Mesothelial cell of epicardium (in vitro differentiated cells): ENCODE data around the gene ANK3. TPM values are rescaled to one million over a fixed set of nuclear protein-coding genes. Genes with fewer than 3 reads are reported as not detected.

ENCODE experiments used
- DNase-seq, 2 experiments: peaks; one replicate each; pipeline ENCODE4 v3.0.0; 2021; ENCODE audit warnings: low spot score in 2 of 2; ENCODE audit not compliant: unreplicated experiment in 2 of 2
- H3K27ac Mint-ChIP-seq: 2 replicates; pipeline ENCODE4 v1.8.0; 2021; ENCODE audit warnings: mixed read lengths
- H3K27me3 Mint-ChIP-seq: 2 replicates; pipeline ENCODE4 v1.8.0; 2021; ENCODE audit warnings: low read depth, mixed read lengths
- H3K36me3 Mint-ChIP-seq: 2 replicates; pipeline ENCODE4 v1.8.0; 2021; ENCODE audit warnings: mixed read lengths
- H3K4me1 Mint-ChIP-seq: 2 replicates; pipeline ENCODE4 v1.8.0; 2021; ENCODE audit warnings: mixed read lengths
- H3K4me3 Mint-ChIP-seq: 2 replicates; pipeline ENCODE4 v1.8.0; 2021; ENCODE audit warnings: mild to moderate bottlenecking, moderate library complexity, mixed read lengths
- H3K9me3 Mint-ChIP-seq: 2 replicates; pipeline ENCODE4 v1.8.0; 2021; ENCODE audit warnings: mixed read lengths
- total RNA-seq: library from RNA; stranded (reverse); gene quantifications from 3 replicates; pipeline ENCODE4 v1.2.1, GENCODE V29; 2021
- TF ChIP-seq, protein P1 (sequence below): fragments of 200-600 bp; sonication (generic); IDR thresholded peaks from one replicate; pipeline ENCODE4 v1.5.0; 2021; ENCODE audit warnings: antibody characterized with exemption; ENCODE audit not compliant: unreplicated experiment

ANK3 gene
- total RNA-seq, 1 donor from 2014 or later = 242 TPM

DNA sequence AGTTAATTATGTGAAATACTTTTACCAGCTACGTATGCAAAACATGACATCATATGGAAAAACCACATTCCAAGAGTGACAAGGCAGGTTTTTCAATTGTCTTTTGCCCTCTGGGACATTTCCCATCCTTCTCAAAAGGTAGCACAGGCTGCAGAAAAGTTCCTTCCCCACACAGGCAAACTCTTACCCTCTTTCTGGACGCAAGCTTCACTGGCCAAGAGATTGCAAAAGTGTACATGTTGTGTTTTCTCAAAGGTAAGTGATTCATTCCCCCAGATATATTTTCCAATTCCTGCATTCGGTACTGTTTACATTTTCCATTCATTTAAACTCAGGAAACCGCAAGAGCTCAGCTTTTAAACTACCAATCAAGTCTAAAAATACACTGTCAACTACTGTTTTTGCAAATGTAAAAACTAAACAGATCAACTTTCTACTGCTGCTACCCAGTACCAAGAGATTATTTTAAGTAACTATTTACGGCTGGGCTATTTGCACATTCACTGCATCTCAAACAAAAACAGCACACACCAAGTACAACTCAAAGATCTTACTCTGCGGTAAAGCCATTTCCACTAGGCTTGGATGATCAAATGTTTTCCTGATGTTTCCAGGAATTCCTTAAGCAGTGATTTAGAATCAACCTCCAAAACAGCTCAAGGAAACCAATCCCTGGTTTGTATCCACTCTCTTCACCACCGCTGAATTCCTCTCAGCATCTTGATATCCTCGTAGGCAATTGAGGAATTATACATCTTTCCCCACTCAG is 249.7 kb downstream of the ANK3 start:
- peaks cover 18% of the 10 kb centered on the region for H3K36me3 Mint-ChIP-seq
- no peaks in the 10 kb centered on the region for H3K9me3 Mint-ChIP-seq
- TF ChIP-seq, protein P1, sequence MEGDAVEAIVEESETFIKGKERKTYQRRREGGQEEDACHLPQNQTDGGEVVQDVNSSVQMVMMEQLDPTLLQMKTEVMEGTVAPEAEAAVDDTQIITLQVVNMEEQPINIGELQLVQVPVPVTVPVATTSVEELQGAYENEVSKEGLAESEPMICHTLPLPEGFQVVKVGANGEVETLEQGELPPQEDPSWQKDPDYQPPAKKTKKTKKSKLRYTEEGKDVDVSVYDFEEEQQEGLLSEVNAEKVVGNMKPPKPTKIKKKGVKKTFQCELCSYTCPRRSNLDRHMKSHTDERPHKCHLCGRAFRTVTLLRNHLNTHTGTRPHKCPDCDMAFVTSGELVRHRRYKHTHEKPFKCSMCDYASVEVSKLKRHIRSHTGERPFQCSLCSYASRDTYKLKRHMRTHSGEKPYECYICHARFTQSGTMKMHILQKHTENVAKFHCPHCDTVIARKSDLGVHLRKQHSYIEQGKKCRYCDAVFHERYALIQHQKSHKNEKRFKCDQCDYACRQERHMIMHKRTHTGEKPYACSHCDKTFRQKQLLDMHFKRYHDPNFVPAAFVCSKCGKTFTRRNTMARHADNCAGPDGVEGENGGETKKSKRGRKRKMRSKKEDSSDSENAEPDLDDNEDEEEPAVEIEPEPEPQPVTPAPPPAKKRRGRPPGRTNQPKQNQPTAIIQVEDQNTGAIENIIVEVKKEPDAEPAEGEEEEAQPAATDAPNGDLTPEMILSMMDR = no peak
- peaks cover 15% of the 10 kb centered on the region for H3K4me1 Mint-ChIP-seq
- no peaks in the 10 kb centered on the region for H3K27me3 Mint-ChIP-seq
- H3K27ac Mint-ChIP-seq = no peak overlapping the region
- no peak overlapping the region for H3K4me3 Mint-ChIP-seq
- DNase-seq = no peak

DNA sequence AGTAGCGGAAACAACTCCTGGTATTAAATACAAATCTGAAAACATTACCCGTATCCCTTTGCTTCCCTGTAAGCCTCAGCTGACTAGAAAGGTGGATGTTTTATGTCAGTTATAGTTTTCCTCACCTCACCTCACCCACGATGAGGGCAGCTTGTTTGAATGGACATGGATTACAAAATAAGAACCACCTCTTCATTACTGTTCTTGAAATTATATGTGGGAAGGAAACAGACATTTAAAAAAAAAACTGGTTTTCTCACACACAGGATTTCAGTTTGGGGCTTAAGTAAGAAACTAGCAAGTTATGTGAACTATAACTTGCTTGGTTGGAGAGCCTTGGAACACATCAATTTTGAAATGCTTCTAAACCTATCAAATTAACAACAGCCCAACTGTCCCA is 250.4 kb downstream of the ANK3 start:
- H3K4me1 Mint-ChIP-seq = peaks cover 22% of the 10 kb centered on the region
- no peak overlapping the region for H3K27ac Mint-ChIP-seq
- no peak overlapping the region for H3K4me3 Mint-ChIP-seq
- DNase-seq = no peak
- H3K36me3 Mint-ChIP-seq = peaks cover 19% of the 10 kb centered on the region
- H3K27me3 Mint-ChIP-seq = no peaks in the 10 kb centered on the region
- TF ChIP-seq, protein P1 = no peak
- H3K9me3 Mint-ChIP-seq = no peaks in the 10 kb centered on the region

DNA sequence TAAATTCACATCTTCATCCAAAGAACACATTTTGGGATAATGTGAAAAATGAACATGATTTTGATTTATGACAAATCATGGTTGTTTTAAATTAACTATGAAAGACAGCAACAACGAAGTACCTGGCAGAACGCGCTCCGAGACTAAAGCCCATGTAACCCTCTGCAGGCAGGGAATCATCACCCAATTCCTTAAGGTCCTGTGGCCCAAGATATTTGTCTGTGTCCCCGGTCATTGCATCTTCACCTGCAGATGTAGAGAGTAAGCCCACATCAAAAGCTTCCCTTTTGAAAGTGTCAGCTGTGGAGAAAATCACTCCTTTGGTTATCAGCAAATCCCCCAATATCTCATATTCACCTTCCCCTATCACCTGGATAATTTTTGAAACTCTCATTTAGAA is 250.8 kb downstream of the ANK3 start:
- Mint-ChIP-seq H3K4me3 (no peak overlapping the region), H3K9me3 (no peaks in the 10 kb centered on the region), H3K27ac (no peak overlapping the region), H3K4me1 (peaks cover 26% of the 10 kb centered on the region), H3K27me3 (no peaks in the 10 kb centered on the region), H3K36me3 (peaks cover 24% of the 10 kb centered on the region)
- no peak for DNase-seq
- TF ChIP-seq, protein P1 = no peak

DNA sequence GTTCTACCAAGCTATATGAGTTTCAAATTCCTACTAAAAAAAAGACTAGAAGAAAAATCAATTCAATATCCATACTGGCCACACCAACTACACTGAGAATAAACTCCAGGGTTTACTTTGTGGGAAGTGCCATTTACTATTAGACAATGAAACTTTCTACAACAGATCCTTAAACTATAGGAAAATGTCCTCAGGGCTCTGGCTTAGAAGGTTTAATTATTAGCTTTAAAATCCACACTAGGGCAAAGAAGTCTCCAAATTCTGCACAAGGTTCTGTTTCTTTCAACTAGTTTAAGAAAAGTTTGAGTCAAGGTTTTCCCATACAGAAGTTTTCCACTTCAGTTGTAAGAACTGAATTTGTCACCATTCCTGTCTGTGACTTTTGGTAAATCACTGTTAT is 251.6 kb downstream of the ANK3 start:
- H3K4me1 Mint-ChIP-seq = peaks cover 26% of the 10 kb centered on the region
- H3K4me3 Mint-ChIP-seq = no peak overlapping the region
- TF ChIP-seq, protein P1 = no peak
- peaks cover 26% of the 10 kb centered on the region for H3K36me3 Mint-ChIP-seq
- no peaks in the 10 kb centered on the region for H3K27me3 Mint-ChIP-seq
- DNase-seq = no peak
- H3K9me3 Mint-ChIP-seq = no peaks in the 10 kb centered on the region
- no peak overlapping the region for H3K27ac Mint-ChIP-seq

DNA sequence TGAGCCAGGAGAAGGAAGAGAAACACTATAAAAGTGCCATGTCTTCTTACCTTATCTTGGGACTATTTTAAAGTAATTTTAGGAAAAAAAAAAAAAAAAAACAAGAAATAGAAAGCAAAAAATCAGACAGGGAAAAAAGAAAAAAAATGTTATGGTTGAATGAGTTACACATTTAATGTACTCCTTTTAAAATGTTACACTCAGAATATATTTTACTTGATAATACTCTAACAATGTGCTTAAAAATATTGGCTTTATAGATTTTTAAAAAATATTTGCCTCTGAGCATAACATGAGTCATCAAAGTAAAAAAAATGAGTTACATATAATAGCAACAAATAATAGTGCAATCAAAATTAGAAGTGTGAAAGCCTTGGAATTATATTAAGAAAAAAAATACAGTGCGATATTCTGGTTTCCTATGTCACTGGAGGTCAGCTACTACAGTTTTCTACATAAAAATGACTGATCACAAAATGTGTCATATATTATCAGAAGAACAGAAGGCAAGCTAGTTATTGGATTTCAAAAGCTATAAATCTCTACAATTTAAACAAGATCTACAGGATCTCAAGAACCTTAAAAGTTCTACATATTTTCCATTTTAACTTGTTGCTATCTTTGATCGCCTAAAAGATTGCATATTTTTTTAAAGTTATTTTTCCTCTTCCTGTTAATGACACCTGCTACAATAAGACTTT is 252.2 kb downstream of the ANK3 start:
- peaks cover 26% of the 10 kb centered on the region for H3K4me1 Mint-ChIP-seq
- no peaks in the 10 kb centered on the region for H3K27me3 Mint-ChIP-seq
- H3K27ac Mint-ChIP-seq = peak overlapping the region; percentile 22
- no peak for DNase-seq
- H3K4me3 Mint-ChIP-seq = no peak overlapping the region
- H3K36me3 Mint-ChIP-seq = peaks cover 28% of the 10 kb centered on the region
- no peaks in the 10 kb centered on the region for H3K9me3 Mint-ChIP-seq
- TF ChIP-seq, protein P1 = no peak
